ENCODE data around the gene ATP6V1G2.

ATP6V1G2 gene

GRCh38 chr6:31579119-31579505, 32.7 kb upstream of the ATP6V1G2 start:
- TF ChIP-seq SPI1 (IDR thresholded peaks at IDR 0.05; ENCODE audit: borderline replicate concordance, low read depth) (no peak), GABPA (IDR thresholded peaks at IDR 0.05; ENCODE audit: low read depth) (no peak), POLR2AphosphoS5 (IDR thresholded peaks at IDR 0.05; ENCODE audit: low read depth) (no peak)
- TF ChIP-seq, protein P1, sequence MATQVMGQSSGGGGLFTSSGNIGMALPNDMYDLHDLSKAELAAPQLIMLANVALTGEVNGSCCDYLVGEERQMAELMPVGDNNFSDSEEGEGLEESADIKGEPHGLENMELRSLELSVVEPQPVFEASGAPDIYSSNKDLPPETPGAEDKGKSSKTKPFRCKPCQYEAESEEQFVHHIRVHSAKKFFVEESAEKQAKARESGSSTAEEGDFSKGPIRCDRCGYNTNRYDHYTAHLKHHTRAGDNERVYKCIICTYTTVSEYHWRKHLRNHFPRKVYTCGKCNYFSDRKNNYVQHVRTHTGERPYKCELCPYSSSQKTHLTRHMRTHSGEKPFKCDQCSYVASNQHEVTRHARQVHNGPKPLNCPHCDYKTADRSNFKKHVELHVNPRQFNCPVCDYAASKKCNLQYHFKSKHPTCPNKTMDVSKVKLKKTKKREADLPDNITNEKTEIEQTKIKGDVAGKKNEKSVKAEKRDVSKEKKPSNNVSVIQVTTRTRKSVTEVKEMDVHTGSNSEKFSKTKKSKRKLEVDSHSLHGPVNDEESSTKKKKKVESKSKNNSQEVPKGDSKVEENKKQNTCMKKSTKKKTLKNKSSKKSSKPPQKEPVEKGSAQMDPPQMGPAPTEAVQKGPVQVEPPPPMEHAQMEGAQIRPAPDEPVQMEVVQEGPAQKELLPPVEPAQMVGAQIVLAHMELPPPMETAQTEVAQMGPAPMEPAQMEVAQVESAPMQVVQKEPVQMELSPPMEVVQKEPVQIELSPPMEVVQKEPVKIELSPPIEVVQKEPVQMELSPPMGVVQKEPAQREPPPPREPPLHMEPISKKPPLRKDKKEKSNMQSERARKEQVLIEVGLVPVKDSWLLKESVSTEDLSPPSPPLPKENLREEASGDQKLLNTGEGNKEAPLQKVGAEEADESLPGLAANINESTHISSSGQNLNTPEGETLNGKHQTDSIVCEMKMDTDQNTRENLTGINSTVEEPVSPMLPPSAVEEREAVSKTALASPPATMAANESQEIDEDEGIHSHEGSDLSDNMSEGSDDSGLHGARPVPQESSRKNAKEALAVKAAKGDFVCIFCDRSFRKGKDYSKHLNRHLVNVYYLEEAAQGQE (IDR thresholded peaks at IDR 0.05; ENCODE audit: insufficient replicate concordance, low read depth), result no peak
- TF ChIP-seq, protein P2, sequence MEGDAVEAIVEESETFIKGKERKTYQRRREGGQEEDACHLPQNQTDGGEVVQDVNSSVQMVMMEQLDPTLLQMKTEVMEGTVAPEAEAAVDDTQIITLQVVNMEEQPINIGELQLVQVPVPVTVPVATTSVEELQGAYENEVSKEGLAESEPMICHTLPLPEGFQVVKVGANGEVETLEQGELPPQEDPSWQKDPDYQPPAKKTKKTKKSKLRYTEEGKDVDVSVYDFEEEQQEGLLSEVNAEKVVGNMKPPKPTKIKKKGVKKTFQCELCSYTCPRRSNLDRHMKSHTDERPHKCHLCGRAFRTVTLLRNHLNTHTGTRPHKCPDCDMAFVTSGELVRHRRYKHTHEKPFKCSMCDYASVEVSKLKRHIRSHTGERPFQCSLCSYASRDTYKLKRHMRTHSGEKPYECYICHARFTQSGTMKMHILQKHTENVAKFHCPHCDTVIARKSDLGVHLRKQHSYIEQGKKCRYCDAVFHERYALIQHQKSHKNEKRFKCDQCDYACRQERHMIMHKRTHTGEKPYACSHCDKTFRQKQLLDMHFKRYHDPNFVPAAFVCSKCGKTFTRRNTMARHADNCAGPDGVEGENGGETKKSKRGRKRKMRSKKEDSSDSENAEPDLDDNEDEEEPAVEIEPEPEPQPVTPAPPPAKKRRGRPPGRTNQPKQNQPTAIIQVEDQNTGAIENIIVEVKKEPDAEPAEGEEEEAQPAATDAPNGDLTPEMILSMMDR (IDR thresholded peaks at IDR 0.05; ENCODE audit: insufficient read depth, low read length), result no peak
- DNase-seq (ENCODE audit: low read depth in 1 of 2, low spot score in 1 of 2), result no peak
- H3K27ac ChIP-seq (replicated peaks), result no peak overlapping the region
- no peaks in the 10 kb centered on the region for H3K27me3 ChIP-seq (ENCODE audit: insufficient read depth, poor library complexity, severe bottlenecking)
- H3K4me3 ChIP-seq (replicated peaks; ENCODE audit: insufficient read depth, low read length), result no peak overlapping the region

GRCh38 chr6:31578184-31579118, 32.0 kb upstream of the ATP6V1G2 start:
- DNase-seq (ENCODE audit: low read depth in 1 of 2, low spot score in 1 of 2), result no peak
- Histone ChIP-seq H3K27ac (replicated peaks) (no peak overlapping the region), H3K27me3 (ENCODE audit: insufficient read depth, poor library complexity, severe bottlenecking) (no peaks in the 10 kb centered on the region)

GRCh38 chr6:31577579-31577966, 31.2 kb upstream of the ATP6V1G2 start:
- TF ChIP-seq SPI1 (IDR thresholded peaks at IDR 0.05; ENCODE audit: borderline replicate concordance, low read depth) (no peak), POLR2AphosphoS5 (IDR thresholded peaks at IDR 0.05; ENCODE audit: low read depth) (no peak), GABPA (IDR thresholded peaks at IDR 0.05; ENCODE audit: low read depth) (no peak)
- TF ChIP-seq, protein P2 (IDR thresholded peaks at IDR 0.05; ENCODE audit: insufficient read depth, low read length), result no peak
- TF ChIP-seq, protein P1 (IDR thresholded peaks at IDR 0.05; ENCODE audit: insufficient replicate concordance, low read depth), result no peak
- Histone ChIP-seq H3K27me3 (ENCODE audit: insufficient read depth, poor library complexity, severe bottlenecking) (no peaks in the 10 kb centered on the region), H3K4me3 (replicated peaks; ENCODE audit: insufficient read depth, low read length) (peak overlapping the region; percentile 79), H3K27ac (replicated peaks) (no peak overlapping the region)
- DNase-seq (ENCODE audit: low read depth in 1 of 2, low spot score in 1 of 2), result no peak

More at GRCh38 chr6:31578184-31579118, 32.0 kb upstream of the ATP6V1G2 start:
- peak overlapping the region; percentile 79 for H3K4me3 ChIP-seq (replicated peaks; ENCODE audit: insufficient read depth, low read length)
- TF ChIP-seq POLR2AphosphoS5 (IDR thresholded peaks at IDR 0.05; ENCODE audit: low read depth), result peak; percentile 75; the same call in 1 of the 2 replicates
- TF ChIP-seq, protein P2 (IDR thresholded peaks at IDR 0.05; ENCODE audit: insufficient read depth, low read length), result no peak
